ENCODE measurements around the gene CIRBP. TPM values are rescaled to one million over a fixed set of nuclear protein-coding genes. Genes with fewer than 3 reads are reported as not detected.
A peak's percentile ranks its signal among the peaks of the same experiment; 100 is the strongest.

Gene CIRBP
- total and polyA plus RNA-seq, 2 of the 13 experiments (the other 11 are each of a cell fraction or from before 2014, with no cell fraction given), result 133 to 140 TPM

DNA sequence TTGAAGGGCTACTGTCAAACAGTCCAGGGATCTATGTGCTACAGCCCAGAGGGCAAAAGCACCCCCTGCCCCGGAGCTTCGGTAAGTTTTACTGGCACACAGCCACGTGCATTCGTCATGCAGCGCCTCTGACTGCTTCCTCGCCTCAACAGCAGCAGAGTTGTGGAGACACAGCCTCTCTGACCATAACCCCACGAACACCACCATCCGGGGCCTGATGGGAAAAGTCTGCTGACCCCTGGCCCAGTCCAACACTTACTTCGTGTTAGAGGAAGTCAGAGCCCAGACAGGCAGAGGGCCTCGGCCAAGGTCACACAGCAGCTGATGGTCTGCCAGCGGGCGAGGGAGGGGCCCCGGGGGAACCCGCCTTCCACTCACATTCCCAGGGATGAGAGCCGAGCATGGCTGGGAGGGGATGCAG is 36.5 kb upstream of the CIRBP start (continued):
- TF ChIP-seq JUND (CRISPR knock-in tag; IDR thresholded peaks at IDR 0.05), result 0 out of 2 replicates have a peak, but pooled peaks have one; percentile 16
- TF ChIP-seq STAG1 (CRISPR knock-in tag; IDR thresholded peaks at IDR 0.05), result no peak
- TF ChIP-seq SKI (IDR thresholded peaks at IDR 0.05; ENCODE audit: partially characterized antibody), result peak; percentile 36
- TF ChIP-seq, protein P1, sequence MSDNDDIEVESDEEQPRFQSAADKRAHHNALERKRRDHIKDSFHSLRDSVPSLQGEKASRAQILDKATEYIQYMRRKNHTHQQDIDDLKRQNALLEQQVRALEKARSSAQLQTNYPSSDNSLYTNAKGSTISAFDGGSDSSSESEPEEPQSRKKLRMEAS (IDR thresholded peaks at IDR 0.05), result 0 out of 2 replicates have a peak, but pooled peaks have one; percentile 32
- TF ChIP-seq, protein P2, sequence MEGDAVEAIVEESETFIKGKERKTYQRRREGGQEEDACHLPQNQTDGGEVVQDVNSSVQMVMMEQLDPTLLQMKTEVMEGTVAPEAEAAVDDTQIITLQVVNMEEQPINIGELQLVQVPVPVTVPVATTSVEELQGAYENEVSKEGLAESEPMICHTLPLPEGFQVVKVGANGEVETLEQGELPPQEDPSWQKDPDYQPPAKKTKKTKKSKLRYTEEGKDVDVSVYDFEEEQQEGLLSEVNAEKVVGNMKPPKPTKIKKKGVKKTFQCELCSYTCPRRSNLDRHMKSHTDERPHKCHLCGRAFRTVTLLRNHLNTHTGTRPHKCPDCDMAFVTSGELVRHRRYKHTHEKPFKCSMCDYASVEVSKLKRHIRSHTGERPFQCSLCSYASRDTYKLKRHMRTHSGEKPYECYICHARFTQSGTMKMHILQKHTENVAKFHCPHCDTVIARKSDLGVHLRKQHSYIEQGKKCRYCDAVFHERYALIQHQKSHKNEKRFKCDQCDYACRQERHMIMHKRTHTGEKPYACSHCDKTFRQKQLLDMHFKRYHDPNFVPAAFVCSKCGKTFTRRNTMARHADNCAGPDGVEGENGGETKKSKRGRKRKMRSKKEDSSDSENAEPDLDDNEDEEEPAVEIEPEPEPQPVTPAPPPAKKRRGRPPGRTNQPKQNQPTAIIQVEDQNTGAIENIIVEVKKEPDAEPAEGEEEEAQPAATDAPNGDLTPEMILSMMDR (CRISPR knock-in tag; IDR thresholded peaks at IDR 0.05), result 0 out of 2 replicates have a peak, but pooled peaks have one; percentile 17
- TF ChIP-seq ZFX (CRISPR knock-in tag; IDR thresholded peaks at IDR 0.05; ENCODE audit: low read depth), result peak; percentile 23; the same call in 1 of the 2 replicates
- TF ChIP-seq SAP130 (CRISPR knock-in tag; IDR thresholded peaks at IDR 0.05; ENCODE audit: low read depth), result peak; percentile 36; the same call in 1 of the 2 replicates
- no peak for TF ChIP-seq ISL2 (CRISPR knock-in tag; IDR thresholded peaks at IDR 0.05)
- TF ChIP-seq RARA (CRISPR knock-in tag; IDR thresholded peaks at IDR 0.05), result no peak
- TF ChIP-seq SALL1 (CRISPR knock-in tag; IDR thresholded peaks at IDR 0.05), result peak; percentile 27
- TF ChIP-seq HNF4A (CRISPR knock-in tag; IDR thresholded peaks at IDR 0.05), result peak; percentile 30; the same call in 1 of the 2 replicates
- no peak for TF ChIP-seq HIVEP1 (CRISPR knock-in tag; IDR thresholded peaks at IDR 0.05)
- TF ChIP-seq, protein P3, sequence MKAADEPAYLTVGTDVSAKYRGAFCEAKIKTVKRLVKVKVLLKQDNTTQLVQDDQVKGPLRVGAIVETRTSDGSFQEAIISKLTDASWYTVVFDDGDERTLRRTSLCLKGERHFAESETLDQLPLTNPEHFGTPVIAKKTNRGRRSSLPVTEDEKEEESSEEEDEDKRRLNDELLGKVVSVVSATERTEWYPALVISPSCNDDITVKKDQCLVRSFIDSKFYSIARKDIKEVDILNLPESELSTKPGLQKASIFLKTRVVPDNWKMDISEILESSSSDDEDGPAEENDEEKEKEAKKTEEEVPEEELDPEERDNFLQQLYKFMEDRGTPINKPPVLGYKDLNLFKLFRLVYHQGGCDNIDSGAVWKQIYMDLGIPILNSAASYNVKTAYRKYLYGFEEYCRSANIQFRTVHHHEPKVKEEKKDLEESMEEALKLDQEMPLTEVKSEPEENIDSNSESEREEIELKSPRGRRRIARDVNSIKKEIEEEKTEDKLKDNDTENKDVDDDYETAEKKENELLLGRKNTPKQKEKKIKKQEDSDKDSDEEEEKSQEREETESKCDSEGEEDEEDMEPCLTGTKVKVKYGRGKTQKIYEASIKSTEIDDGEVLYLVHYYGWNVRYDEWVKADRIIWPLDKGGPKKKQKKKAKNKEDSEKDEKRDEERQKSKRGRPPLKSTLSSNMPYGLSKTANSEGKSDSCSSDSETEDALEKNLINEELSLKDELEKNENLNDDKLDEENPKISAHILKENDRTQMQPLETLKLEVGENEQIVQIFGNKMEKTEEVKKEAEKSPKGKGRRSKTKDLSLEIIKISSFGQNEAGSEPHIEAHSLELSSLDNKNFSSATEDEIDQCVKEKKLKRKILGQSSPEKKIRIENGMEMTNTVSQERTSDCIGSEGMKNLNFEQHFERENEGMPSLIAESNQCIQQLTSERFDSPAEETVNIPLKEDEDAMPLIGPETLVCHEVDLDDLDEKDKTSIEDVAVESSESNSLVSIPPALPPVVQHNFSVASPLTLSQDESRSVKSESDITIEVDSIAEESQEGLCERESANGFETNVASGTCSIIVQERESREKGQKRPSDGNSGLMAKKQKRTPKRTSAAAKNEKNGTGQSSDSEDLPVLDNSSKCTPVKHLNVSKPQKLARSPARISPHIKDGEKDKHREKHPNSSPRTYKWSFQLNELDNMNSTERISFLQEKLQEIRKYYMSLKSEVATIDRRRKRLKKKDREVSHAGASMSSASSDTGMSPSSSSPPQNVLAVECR (CRISPR knock-in tag; IDR thresholded peaks at IDR 0.05; ENCODE audit: borderline replicate concordance), result peak; percentile 55; the same call in 1 of the 2 replicates
- 0 out of 2 replicates have a peak, but pooled peaks have one; percentile 29 for TF ChIP-seq ZNF143 (CRISPR knock-in tag; IDR thresholded peaks at IDR 0.05)
- TF ChIP-seq, protein P4, sequence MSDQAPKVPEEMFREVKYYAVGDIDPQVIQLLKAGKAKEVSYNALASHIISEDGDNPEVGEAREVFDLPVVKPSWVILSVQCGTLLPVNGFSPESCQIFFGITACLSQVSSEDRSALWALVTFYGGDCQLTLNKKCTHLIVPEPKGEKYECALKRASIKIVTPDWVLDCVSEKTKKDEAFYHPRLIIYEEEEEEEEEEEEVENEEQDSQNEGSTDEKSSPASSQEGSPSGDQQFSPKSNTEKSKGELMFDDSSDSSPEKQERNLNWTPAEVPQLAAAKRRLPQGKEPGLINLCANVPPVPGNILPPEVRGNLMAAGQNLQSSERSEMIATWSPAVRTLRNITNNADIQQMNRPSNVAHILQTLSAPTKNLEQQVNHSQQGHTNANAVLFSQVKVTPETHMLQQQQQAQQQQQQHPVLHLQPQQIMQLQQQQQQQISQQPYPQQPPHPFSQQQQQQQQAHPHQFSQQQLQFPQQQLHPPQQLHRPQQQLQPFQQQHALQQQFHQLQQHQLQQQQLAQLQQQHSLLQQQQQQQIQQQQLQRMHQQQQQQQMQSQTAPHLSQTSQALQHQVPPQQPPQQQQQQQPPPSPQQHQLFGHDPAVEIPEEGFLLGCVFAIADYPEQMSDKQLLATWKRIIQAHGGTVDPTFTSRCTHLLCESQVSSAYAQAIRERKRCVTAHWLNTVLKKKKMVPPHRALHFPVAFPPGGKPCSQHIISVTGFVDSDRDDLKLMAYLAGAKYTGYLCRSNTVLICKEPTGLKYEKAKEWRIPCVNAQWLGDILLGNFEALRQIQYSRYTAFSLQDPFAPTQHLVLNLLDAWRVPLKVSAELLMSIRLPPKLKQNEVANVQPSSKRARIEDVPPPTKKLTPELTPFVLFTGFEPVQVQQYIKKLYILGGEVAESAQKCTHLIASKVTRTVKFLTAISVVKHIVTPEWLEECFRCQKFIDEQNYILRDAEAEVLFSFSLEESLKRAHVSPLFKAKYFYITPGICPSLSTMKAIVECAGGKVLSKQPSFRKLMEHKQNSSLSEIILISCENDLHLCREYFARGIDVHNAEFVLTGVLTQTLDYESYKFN (CRISPR knock-in tag; conservative IDR thresholded peaks at IDR 0.05), result 0 out of 2 replicates have a peak, but pooled peaks have one; percentile 24
- peak; percentile 51 for TF ChIP-seq TBX2 (CRISPR knock-in tag; IDR thresholded peaks at IDR 0.05; ENCODE audit: borderline replicate concordance)
- TF ChIP-seq BORCS8-MEF2B (CRISPR knock-in tag; IDR thresholded peaks at IDR 0.05), result 0 out of 2 replicates have a peak, but pooled peaks have one; percentile 33
- 0 out of 2 replicates have a peak, but pooled peaks have one; percentile 28 for TF ChIP-seq POGZ (CRISPR knock-in tag; IDR thresholded peaks at IDR 0.05)
- TF ChIP-seq NR2F6 (IDR thresholded peaks at IDR 0.05), result peak; percentile 24; the same call in 1 of the 2 replicates
- TF ChIP-seq NR2F6 (CRISPR knock-in tag; IDR thresholded peaks at IDR 0.05), result 0 out of 2 replicates have a peak, but pooled peaks have one; percentile 29
- TF ChIP-seq ZNF589 (CRISPR knock-in tag; conservative IDR thresholded peaks at IDR 0.05), result 0 out of 2 replicates have a peak, but pooled peaks have one; percentile 26

Data from HepG2 (cell line).